H1 (cell line): ENCODE data around the gene CD151. TPM values are rescaled to one million over a fixed set of nuclear protein-coding genes. Genes with fewer than 3 reads are reported as not detected.

Experiments used
- FOSL1 ChIP-seq: IDR thresholded peaks from 2 replicates; pipeline ENCODE4 v1.6.1; 2011; ENCODE audit warnings: mild to moderate bottlenecking, low read depth, low read length, moderate library complexity; ENCODE audit not compliant: insufficient read depth
- GTF2F1 ChIP-seq: IDR thresholded peaks from 2 replicates; pipeline ENCODE4 v1.6.1; 2012; ENCODE audit warnings: low read depth, low read length, improper control_type of control experiment, borderline replicate concordance
- PHF8 ChIP-seq: fragments of 200-600 bp; sonication (generic); conservative IDR thresholded peaks from 2 replicates; pipeline ENCODE4 v1.7.1; 2012; ENCODE audit warnings: low read depth, mild to moderate bottlenecking, inconsistent platforms, low read length, moderate library complexity
- RAD21 ChIP-seq, 2 experiments: IDR thresholded peaks in 1 of 2; conservative IDR thresholded peaks in 1 of 2; 2 replicates each; pipeline ENCODE4 v1.6.1; 2011; ENCODE audit warnings: low read depth in 2 of 2, low read length in 2 of 2, improper control_type of control experiment in 1 of 2, inconsistent platforms in 1 of 2, mild to moderate bottlenecking in 1 of 2, moderate library complexity in 1 of 2
- SIN3A ChIP-seq, 2 experiments: IDR thresholded peaks in 1 of 2; conservative IDR thresholded peaks in 1 of 2; 2 replicates each; pipeline ENCODE4 v1.6.1; 2011 to 2012; ENCODE audit warnings: low read length in 2 of 2, improper control_type of control experiment in 1 of 2, low read depth in 1 of 2, mild to moderate bottlenecking in 1 of 2
- SIRT6 ChIP-seq: IDR thresholded peaks from one replicate; pipeline ENCODE4 v1.7.1; 2012; ENCODE audit warnings: low read length, inconsistent platforms
- TBP ChIP-seq: IDR thresholded peaks from 2 replicates; pipeline ENCODE4 v1.6.1; 2011; ENCODE audit warnings: low read depth, low read length, improper control_type of control experiment
- polyA plus RNA-seq, 7 experiments: library from polyadenylated mRNA; depleted of rRNA in 3 of 7; stranded (reverse) in 5 of 7; unstranded in 2 of 7; fragments of >200 nt in 5 of 7; fragments of 200-250 nt in 2 of 7; gene quantifications; 1 replicate in 5 of 7; 2 replicates in 1 of 7; 4 replicates in 1 of 7; pipeline versions ENCODE4 v1.2.1 to v1.2.3, GENCODE V29; 2011 to 2013; ENCODE audit warnings: missing spikeins in 2 of 7, mixed read lengths in 2 of 7
- total RNA-seq: library from RNA; stranded (reverse); fragmentation: NEBNext Ultra II Directional; extraction: Animal tissue kit (Norgen Biotek cat#: 25700); gene quantifications from 2 replicates; pipeline ENCODE4 v1.2.1, GENCODE V29; 2021
- TF ChIP-seq, protein P1 (sequence below): fragments of 300-600 bp; sonication (generic); IDR thresholded peaks from 2 replicates; pipeline ENCODE4 v1.7.1; 2012; ENCODE audit warnings: low read length, moderate library complexity, mild to moderate bottlenecking, inconsistent platforms; ENCODE audit not compliant: insufficient replicate concordance

The CD151 gene
- total and polyA plus RNA-seq, 2 of the 8 experiments (the other 6 are each of a cell fraction or from before 2014, with no cell fraction given): 101 to 212 TPM

DNA sequence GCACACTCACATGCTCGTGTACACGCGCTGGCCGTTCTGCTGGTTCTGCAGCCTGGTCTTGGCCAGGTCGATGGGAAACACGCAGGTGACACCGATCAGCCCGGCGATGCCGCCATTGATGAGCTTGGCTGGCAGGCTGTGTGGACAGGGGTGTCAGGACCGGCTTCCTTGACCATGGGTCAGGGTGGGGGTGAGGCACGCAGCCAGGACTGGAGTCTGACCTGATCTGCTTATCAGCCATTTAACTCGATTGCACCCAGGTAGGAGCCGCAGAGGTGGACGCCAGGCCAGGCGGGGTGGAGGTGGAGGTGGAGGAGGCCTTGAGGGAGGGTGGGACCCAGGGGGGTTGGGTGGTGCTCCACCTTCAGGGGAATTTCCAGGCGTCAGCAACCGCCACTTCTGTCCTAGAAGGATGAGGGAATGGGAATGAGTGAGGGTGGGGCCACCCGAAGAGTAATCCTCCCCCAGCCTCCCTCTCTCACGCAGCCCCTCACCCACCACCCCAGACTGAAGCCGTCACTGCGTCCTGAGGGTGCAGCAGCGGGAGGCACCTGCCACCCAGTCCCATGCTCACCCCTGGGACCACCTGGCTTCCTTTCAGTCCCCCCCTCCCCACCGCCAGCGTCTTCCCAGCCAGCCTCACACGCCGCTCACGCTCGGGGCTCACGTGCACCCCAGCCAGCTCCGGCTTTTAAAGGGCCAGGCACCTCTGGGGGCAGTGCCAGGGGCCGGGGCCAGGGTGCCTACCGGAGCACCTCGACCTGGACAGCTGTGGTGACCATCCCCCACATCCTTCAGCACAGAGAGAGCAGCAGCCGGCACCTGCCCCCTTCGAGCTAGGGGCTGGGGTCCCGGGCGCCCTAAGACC lies 37.8 kb upstream of the CD151 start (continued):
- TF ChIP-seq SIN3A (conservative IDR thresholded peaks at IDR 0.05 in 1 of 2, IDR thresholded peaks at IDR 0.05 in 1 of 2; ENCODE audit: low read depth in 1 of 2, low read length in 2 of 2) (no peak), FOSL1 (no peak), PHF8 (no peak), TBP (no peak), RAD21 (IDR thresholded peaks at IDR 0.05 in 1 of 2, conservative IDR thresholded peaks at IDR 0.05 in 1 of 2; ENCODE audit: low read depth in 2 of 2, low read length in 2 of 2) (no peak), SIRT6 (no peak), GTF2F1 (no peak)
- TF ChIP-seq, protein P1, sequence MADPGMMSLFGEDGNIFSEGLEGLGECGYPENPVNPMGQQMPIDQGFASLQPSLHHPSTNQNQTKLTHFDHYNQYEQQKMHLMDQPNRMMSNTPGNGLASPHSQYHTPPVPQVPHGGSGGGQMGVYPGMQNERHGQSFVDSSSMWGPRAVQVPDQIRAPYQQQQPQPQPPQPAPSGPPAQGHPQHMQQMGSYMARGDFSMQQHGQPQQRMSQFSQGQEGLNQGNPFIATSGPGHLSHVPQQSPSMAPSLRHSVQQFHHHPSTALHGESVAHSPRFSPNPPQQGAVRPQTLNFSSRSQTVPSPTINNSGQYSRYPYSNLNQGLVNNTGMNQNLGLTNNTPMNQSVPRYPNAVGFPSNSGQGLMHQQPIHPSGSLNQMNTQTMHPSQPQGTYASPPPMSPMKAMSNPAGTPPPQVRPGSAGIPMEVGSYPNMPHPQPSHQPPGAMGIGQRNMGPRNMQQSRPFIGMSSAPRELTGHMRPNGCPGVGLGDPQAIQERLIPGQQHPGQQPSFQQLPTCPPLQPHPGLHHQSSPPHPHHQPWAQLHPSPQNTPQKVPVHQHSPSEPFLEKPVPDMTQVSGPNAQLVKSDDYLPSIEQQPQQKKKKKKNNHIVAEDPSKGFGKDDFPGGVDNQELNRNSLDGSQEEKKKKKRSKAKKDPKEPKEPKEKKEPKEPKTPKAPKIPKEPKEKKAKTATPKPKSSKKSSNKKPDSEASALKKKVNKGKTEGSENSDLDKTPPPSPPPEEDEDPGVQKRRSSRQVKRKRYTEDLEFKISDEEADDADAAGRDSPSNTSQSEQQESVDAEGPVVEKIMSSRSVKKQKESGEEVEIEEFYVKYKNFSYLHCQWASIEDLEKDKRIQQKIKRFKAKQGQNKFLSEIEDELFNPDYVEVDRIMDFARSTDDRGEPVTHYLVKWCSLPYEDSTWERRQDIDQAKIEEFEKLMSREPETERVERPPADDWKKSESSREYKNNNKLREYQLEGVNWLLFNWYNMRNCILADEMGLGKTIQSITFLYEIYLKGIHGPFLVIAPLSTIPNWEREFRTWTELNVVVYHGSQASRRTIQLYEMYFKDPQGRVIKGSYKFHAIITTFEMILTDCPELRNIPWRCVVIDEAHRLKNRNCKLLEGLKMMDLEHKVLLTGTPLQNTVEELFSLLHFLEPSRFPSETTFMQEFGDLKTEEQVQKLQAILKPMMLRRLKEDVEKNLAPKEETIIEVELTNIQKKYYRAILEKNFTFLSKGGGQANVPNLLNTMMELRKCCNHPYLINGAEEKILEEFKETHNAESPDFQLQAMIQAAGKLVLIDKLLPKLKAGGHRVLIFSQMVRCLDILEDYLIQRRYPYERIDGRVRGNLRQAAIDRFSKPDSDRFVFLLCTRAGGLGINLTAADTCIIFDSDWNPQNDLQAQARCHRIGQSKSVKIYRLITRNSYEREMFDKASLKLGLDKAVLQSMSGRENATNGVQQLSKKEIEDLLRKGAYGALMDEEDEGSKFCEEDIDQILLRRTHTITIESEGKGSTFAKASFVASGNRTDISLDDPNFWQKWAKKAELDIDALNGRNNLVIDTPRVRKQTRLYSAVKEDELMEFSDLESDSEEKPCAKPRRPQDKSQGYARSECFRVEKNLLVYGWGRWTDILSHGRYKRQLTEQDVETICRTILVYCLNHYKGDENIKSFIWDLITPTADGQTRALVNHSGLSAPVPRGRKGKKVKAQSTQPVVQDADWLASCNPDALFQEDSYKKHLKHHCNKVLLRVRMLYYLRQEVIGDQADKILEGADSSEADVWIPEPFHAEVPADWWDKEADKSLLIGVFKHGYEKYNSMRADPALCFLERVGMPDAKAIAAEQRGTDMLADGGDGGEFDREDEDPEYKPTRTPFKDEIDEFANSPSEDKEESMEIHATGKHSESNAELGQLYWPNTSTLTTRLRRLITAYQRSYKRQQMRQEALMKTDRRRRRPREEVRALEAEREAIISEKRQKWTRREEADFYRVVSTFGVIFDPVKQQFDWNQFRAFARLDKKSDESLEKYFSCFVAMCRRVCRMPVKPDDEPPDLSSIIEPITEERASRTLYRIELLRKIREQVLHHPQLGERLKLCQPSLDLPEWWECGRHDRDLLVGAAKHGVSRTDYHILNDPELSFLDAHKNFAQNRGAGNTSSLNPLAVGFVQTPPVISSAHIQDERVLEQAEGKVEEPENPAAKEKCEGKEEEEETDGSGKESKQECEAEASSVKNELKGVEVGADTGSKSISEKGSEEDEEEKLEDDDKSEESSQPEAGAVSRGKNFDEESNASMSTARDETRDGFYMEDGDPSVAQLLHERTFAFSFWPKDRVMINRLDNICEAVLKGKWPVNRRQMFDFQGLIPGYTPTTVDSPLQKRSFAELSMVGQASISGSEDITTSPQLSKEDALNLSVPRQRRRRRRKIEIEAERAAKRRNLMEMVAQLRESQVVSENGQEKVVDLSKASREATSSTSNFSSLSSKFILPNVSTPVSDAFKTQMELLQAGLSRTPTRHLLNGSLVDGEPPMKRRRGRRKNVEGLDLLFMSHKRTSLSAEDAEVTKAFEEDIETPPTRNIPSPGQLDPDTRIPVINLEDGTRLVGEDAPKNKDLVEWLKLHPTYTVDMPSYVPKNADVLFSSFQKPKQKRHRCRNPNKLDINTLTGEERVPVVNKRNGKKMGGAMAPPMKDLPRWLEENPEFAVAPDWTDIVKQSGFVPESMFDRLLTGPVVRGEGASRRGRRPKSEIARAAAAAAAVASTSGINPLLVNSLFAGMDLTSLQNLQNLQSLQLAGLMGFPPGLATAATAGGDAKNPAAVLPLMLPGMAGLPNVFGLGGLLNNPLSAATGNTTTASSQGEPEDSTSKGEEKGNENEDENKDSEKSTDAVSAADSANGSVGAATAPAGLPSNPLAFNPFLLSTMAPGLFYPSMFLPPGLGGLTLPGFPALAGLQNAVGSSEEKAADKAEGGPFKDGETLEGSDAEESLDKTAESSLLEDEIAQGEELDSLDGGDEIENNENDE: no peak
